Thyroid gland (tissue), 4 donors: ENCODE results near the gene CWC15.

Experiments used
- POLR2A ChIP-seq, 2 donors: fragments of 450-650 bp; IDR thresholded peaks; one replicate each; pipeline ENCODE4 v1.6.1; 2017; ENCODE audit warnings: antibody characterized with exemption in 2 of 2, mild to moderate bottlenecking in 2 of 2, moderate library complexity in 1 of 2
- TF ChIP-seq, protein P1 (sequence below), 6 experiments: fragments of 200-600 bp in 3 of 6; fragments of 450-650 bp in 3 of 6; sonication (generic) in 3 of 6; IDR thresholded peaks; one replicate each; pipeline ENCODE4 v1.5.1; 2016 to 2019; ENCODE audit warnings: antibody characterized with exemption in 6 of 6, mild to moderate bottlenecking in 2 of 6, inconsistent platforms in 1 of 6, moderate library complexity in 1 of 6

- TF ChIP-seq, protein P1, sequence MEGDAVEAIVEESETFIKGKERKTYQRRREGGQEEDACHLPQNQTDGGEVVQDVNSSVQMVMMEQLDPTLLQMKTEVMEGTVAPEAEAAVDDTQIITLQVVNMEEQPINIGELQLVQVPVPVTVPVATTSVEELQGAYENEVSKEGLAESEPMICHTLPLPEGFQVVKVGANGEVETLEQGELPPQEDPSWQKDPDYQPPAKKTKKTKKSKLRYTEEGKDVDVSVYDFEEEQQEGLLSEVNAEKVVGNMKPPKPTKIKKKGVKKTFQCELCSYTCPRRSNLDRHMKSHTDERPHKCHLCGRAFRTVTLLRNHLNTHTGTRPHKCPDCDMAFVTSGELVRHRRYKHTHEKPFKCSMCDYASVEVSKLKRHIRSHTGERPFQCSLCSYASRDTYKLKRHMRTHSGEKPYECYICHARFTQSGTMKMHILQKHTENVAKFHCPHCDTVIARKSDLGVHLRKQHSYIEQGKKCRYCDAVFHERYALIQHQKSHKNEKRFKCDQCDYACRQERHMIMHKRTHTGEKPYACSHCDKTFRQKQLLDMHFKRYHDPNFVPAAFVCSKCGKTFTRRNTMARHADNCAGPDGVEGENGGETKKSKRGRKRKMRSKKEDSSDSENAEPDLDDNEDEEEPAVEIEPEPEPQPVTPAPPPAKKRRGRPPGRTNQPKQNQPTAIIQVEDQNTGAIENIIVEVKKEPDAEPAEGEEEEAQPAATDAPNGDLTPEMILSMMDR (IDR thresholded peaks at IDR 0.05) = no peak
- no peak for TF ChIP-seq POLR2A (IDR thresholded peaks at IDR 0.05)
These were observed 24.9 kb upstream of the CWC15 start for GRCh38 chr11:94998285-94998684.
